Spleen (tissue), 11 donors: ENCODE data around the gene EFCC1. TPM values are rescaled to one million over a fixed set of nuclear protein-coding genes. Genes with fewer than 3 reads are reported as not detected.

ENCODE experiments used
- DNase-seq: peaks from one replicate; pipeline ENCODE4 v3.0.0-alpha.2; 2020
- H3K27ac ChIP-seq, 8 donors: fragments of 200-600 bp; sonication (generic) in 7 of 8; 1 replicate in 4 of 8; 2 replicates in 4 of 8; pipeline versions ENCODE4 v1.5.0 to v1.8.0; 2016 to 2021; ENCODE audit warnings: inconsistent platforms in 4 of 8, mild to moderate bottlenecking in 4 of 8, moderate library complexity in 1 of 8
- H3K27me3 ChIP-seq, 7 donors: fragments of 200-600 bp; sonication (generic) in 6 of 7; replicated peaks in 1 of 7; 1 replicate in 4 of 7; 2 replicates in 3 of 7; pipeline versions ENCODE4 v1.5.0 to v1.8.0; 2016 to 2021; ENCODE audit warnings: inconsistent platforms in 3 of 7, mild to moderate bottlenecking in 1 of 7
- H3K36me3 ChIP-seq, 6 donors: fragments of 200-600 bp; sonication (generic) in 5 of 6; 1 replicate in 4 of 6; 2 replicates in 2 of 6; pipeline versions ENCODE4 v1.5.0 to v1.8.0; 2016 to 2021; ENCODE audit warnings: inconsistent platforms in 2 of 6
- H3K4me1 ChIP-seq, 6 donors: fragments of 200-600 bp; sonication (generic) in 5 of 6; 1 replicate in 3 of 6; 2 replicates in 3 of 6; pipeline versions ENCODE4 v1.5.0 to v1.8.0; 2016 to 2021; ENCODE audit warnings: inconsistent platforms in 3 of 6
- H3K4me3 ChIP-seq, 8 donors: fragments of 200-600 bp; sonication (generic) in 7 of 8; 1 replicate in 4 of 8; 2 replicates in 4 of 8; pipeline versions ENCODE4 v1.5.0 to v1.8.0; 2016 to 2021; ENCODE audit warnings: inconsistent platforms in 4 of 8, mild to moderate bottlenecking in 4 of 8, moderate library complexity in 2 of 8
- H3K9me3 ChIP-seq, 8 donors: fragments of 200-600 bp; sonication (generic) in 7 of 8; 1 replicate in 4 of 8; 2 replicates in 4 of 8; pipeline versions ENCODE4 v1.5.0 to v1.8.0; 2016 to 2021; ENCODE audit warnings: inconsistent platforms in 4 of 8
- POLR2A ChIP-seq, 3 donors: fragments of 450-650 bp; IDR thresholded peaks; one replicate each; pipeline ENCODE4 v1.5.1; 2017; ENCODE audit warnings: antibody characterized with exemption in 3 of 3, mild to moderate bottlenecking in 1 of 3
- POLR2AphosphoS5 ChIP-seq, 3 donors: sonication (generic); formaldehyde crosslinking; IDR thresholded peaks; one replicate each; pipeline ENCODE4 v1.5.1; 2017; ENCODE audit warnings: antibody characterized with exemption in 3 of 3
- WGBS, 5 donors: extraction: QIAGEN DNeasy Blood & Tissue Kit in 3 of 5; methylation state at CpG; one replicate each; pipeline versions ENCODE4 v1.1.5 to v1.1.7; 2013 to 2018; 5-methylcytosine and 5-hydroxymethylcytosine counted together
- intact Hi-C: fragments of 100-400 bp; cut with DNase I; formaldehyde crosslinking; loops from one replicate; pipeline ENCODE4 v1.15.0; 2023; ENCODE audit warnings: low total_unique reads
- polyA plus RNA-seq, 3 donors: library from polyadenylated mRNA; stranded (reverse); fragments of 200-250 nt; gene quantifications; one replicate each; pipeline ENCODE4 v1.2.1, GENCODE V29; 2013
- total RNA-seq, 7 donors: library from RNA; depleted of rRNA in 3 of 7; stranded (reverse); fragments of >200 nt in 3 of 7; fragmentation: NEBNext Ultra II Directional in 4 of 7; extraction: Animal tissue kit (Norgen Biotek cat#: 25700) in 4 of 7; gene quantifications; one replicate each; pipeline versions ENCODE4 v1.1.0 to v1.2.1, GENCODE V29; 2016 to 2021
- TF ChIP-seq, protein P1 (sequence below), 11 experiments: fragments of 200-600 bp in 7 of 11; fragments of 450-650 bp in 4 of 11; sonication (generic) in 4 of 11; IDR thresholded peaks in 8 of 11; conservative IDR thresholded peaks in 3 of 11; 1 replicate in 7 of 11; 2 replicates in 4 of 11; pipeline versions ENCODE4 v1.4.0 to v1.8.0; 2016 to 2021; ENCODE audit warnings: antibody characterized with exemption in 11 of 11, inconsistent platforms in 4 of 11, mild to moderate bottlenecking in 1 of 11
- donor health status: healthy with polysubstance abuse.
- donor health status: DM: no; HTN: no; CAD: no; lungs with moderate emphysema.
- donor health status: DM: no; HTN: no; CAD: no.
- donor health status: Bipolar disorder and iron deficiency.
- donor health status: healthy.
- donor health status: DM: no; HTN: no; CAD: no.
- donor health status: DM: yes; HTN: yes; CAD: no.

EFCC1 gene
- total and polyA plus RNA-seq, 10 donors = 2.0 to 11.2 (median 8.1) TPM

DNA sequence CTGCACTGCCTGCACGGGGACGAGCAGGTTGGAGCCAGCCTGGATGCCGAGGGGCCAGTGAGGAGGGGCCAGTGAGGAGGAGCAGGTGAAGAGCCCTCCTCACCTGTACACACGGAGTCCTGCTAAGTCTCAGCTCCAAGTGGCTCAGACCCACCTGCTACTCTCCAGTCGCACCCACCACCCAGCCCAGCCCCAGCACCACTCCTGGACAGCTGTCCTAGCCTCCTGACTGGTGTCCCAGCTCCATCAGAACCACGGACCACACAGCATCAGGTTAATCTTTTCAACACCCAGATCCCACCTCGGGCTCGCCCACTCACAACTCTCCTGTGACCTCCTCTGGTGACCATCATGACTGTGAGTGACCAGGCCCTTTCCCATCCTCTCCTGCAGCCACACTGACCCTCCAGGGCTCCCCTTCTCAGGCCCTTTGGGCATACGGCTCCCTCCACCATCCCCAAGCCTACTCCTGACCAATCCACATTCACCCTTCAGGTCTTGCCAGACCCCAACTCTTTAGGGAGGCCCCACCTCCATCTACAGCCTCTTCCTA lies 13.8 kb downstream of the EFCC1 start:
- H3K36me3 ChIP-seq = no peaks in the 10 kb centered on the region
- TF ChIP-seq POLR2A (IDR thresholded peaks at IDR 0.05) (no peak), POLR2AphosphoS5 (IDR thresholded peaks at IDR 0.05) (no peak)
- TF ChIP-seq, protein P1, sequence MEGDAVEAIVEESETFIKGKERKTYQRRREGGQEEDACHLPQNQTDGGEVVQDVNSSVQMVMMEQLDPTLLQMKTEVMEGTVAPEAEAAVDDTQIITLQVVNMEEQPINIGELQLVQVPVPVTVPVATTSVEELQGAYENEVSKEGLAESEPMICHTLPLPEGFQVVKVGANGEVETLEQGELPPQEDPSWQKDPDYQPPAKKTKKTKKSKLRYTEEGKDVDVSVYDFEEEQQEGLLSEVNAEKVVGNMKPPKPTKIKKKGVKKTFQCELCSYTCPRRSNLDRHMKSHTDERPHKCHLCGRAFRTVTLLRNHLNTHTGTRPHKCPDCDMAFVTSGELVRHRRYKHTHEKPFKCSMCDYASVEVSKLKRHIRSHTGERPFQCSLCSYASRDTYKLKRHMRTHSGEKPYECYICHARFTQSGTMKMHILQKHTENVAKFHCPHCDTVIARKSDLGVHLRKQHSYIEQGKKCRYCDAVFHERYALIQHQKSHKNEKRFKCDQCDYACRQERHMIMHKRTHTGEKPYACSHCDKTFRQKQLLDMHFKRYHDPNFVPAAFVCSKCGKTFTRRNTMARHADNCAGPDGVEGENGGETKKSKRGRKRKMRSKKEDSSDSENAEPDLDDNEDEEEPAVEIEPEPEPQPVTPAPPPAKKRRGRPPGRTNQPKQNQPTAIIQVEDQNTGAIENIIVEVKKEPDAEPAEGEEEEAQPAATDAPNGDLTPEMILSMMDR (IDR thresholded peaks at IDR 0.05 in 8 of 11, conservative IDR thresholded peaks at IDR 0.05 in 3 of 11) = no peak
- H3K27me3 ChIP-seq = no peaks in the 10 kb centered on the region
- intact Hi-C loops = no loop called here
- 85 to 92% (median 87%) methylated on average over 6 to 9 of the region's 9 CpGs for WGBS, 5 donors
- peak overlapping the region; percentile 45 to 91 (median 84) for H3K27ac ChIP-seq
- peaks cover 13 to 70% (median 49%) of the 10 kb centered on the region in 6 donors for H3K4me1 ChIP-seq
- H3K4me3 ChIP-seq = no peak overlapping the region
- DNase-seq = peak; percentile 74
- H3K9me3 ChIP-seq = no peaks in the 10 kb centered on the region

DNA sequence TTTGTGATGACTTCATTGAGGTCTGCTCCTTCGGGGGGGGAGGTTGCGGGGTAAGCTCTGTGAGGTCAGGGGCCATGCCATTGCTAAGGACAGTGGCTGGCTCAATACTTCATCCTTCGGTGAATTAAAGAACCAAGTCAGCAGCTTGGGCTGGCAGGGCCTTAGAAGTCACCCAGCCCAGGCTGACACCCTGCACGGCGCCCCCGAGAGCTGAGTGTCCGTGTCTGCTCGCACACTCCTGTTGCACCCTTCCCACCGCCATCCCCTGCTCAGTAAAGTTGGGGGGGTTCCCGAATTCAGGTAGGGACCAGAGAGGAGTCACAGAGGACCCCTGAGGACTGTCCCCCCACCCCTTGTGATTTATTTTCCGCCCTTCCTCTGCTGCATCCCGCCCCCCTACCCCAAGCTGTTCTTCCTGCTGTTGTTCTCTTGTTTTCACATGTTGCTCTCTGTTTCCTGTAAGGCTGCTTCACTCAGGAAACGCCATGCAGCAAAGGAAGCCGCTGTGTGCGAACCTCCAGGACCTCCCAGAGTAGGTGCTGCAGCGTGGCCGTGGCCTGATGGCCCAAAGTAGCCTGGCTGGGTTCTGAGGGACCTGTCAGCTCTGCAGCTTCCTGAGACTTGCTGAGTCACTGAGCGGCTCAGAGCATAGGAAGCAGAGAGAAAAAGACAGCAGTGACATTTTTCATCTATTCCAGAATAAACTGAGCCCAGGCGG lies 14.4 kb downstream of the EFCC1 start:
- peaks cover 13 to 64% (median 48%) of the 10 kb centered on the region in 6 donors for H3K4me1 ChIP-seq
- no peaks in the 10 kb centered on the region for H3K9me3 ChIP-seq
- TF ChIP-seq POLR2A (IDR thresholded peaks at IDR 0.05) = no peak
- TF ChIP-seq POLR2AphosphoS5 (IDR thresholded peaks at IDR 0.05) = peak; percentile 82 to 88 (median 87)
- TF ChIP-seq, protein P1 (IDR thresholded peaks at IDR 0.05 in 8 of 11, conservative IDR thresholded peaks at IDR 0.05 in 3 of 11) = no peak
- 17 to 35% (median 22%) methylated on average over 19 of the region's 19 CpGs for WGBS, 5 donors
- no peaks in the 10 kb centered on the region for H3K36me3 ChIP-seq
- intact Hi-C loops = no loop called here
- no peaks in the 10 kb centered on the region for H3K27me3 ChIP-seq
- peak; percentile 91 for DNase-seq
- H3K4me3 ChIP-seq = peak overlapping the region in 3 of 8 donors; percentile 9 to 53 (median 24)
- peak overlapping the region; percentile 44 to 91 (median 84) for H3K27ac ChIP-seq

DNA sequence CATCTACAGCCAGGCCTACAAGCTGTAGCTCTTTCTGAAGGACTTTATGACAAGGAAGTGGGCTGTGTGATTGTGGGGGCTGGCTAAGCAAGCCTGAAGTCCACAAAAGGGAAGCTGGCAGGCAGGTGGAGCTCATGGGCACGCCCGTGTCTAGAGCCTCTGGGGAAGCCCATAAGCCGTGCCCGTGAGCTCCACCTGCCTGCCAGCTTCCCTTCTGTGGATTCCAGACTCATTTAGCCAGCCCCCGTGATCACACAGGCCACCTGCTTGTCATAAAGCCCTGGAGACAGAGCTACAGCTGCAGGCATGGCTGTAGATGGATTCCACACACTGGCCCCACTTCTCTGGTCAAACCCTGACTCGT lies 15.2 kb downstream of the EFCC1 start:
- no peaks in the 10 kb centered on the region for H3K27me3 ChIP-seq
- TF ChIP-seq, protein P1 (IDR thresholded peaks at IDR 0.05 in 8 of 11, conservative IDR thresholded peaks at IDR 0.05 in 3 of 11) = peak in 6 of 11 experiments; percentile 16 to 58 (median 26)
- no peak for TF ChIP-seq POLR2A (IDR thresholded peaks at IDR 0.05)
- peak overlapping the region in 3 of 8 donors; percentile 9 to 53 (median 24) for H3K4me3 ChIP-seq
- no peaks in the 10 kb centered on the region for H3K9me3 ChIP-seq
- H3K27ac ChIP-seq = peak overlapping the region; percentile 44 to 91 (median 84)
- no peaks in the 10 kb centered on the region for H3K36me3 ChIP-seq
- intact Hi-C loops = no loop called here
- 2 to 20% (median 12%) methylated on average over 5 to 6 of the region's 6 CpGs for WGBS, 5 donors
- H3K4me1 ChIP-seq = peaks cover 17 to 66% (median 46%) of the 10 kb centered on the region in 6 donors
- DNase-seq = peak; percentile 91
